ENCODE measurements around the gene GFOD1. TPM values are rescaled to one million over a fixed set of nuclear protein-coding genes. Genes with fewer than 3 reads are reported as not detected.
"Not testable (repeated sequence)": the region's sequence is repeated elsewhere in the genome, so short reads cannot be mapped to it uniquely, and the experiment has no call there.

The GFOD1 gene
- polyA plus RNA-seq, 3 donors: 1.7 to 2.2 (median 1.9) TPM

GRCh38 chr6:13354331-13355042, 132.9 kb downstream of the GFOD1 start:
- peak in 2 of 11 donors; percentile 35 to 46 for DNase-seq (ENCODE audit: extremely low read depth in 1 of 11, low read depth in 9 of 11, low spot score in 4 of 11)

GRCh38 chr6:13352165-13352564, 135.2 kb downstream of the GFOD1 start:
- no peak for DNase-seq (ENCODE audit: extremely low read depth in 1 of 11, low read depth in 9 of 11, low spot score in 4 of 11)

- DNase-seq (ENCODE audit: extremely low read depth in 1 of 11, low read depth in 9 of 11, low spot score in 4 of 11): no peak
Measured at GRCh38 chr6:13351271-13351670, 136.1 kb downstream of the GFOD1 start.

DNA sequence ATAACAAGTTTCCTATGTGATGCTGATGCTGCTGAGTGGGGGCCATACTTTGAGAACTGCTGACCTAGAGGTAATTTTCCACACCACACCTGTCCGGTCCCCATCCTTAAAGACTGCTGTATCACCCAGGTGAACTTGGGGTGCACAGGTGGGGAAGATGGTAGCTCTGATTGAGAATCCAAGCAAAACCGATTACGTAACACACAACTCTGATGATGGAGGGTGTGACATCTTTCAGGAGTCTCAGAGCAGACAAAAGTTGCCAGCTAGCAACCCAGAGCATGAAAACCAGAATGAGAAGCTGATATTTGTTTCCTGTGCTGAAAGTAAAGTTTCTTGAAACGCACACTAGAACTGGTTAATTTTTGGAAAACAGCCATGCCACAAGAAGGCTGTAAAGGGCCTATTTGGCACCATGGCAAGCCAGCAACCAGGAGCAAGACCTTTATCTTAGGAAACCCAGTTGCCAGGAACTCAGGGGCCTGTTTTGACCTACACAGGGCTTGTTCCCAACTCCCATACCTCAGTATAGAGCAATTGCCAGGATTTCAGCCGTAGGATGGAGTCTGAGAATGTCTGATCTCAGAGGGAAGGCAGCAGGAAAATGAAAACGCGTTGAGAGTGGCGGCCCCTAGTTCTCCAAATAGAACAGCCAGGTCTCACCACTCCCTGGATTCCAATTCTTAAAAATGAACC, 137.4 kb downstream of the GFOD1 start:
- no peak for DNase-seq (ENCODE audit: extremely low read depth in 1 of 11, low read depth in 9 of 11, low spot score in 4 of 11)

DNA sequence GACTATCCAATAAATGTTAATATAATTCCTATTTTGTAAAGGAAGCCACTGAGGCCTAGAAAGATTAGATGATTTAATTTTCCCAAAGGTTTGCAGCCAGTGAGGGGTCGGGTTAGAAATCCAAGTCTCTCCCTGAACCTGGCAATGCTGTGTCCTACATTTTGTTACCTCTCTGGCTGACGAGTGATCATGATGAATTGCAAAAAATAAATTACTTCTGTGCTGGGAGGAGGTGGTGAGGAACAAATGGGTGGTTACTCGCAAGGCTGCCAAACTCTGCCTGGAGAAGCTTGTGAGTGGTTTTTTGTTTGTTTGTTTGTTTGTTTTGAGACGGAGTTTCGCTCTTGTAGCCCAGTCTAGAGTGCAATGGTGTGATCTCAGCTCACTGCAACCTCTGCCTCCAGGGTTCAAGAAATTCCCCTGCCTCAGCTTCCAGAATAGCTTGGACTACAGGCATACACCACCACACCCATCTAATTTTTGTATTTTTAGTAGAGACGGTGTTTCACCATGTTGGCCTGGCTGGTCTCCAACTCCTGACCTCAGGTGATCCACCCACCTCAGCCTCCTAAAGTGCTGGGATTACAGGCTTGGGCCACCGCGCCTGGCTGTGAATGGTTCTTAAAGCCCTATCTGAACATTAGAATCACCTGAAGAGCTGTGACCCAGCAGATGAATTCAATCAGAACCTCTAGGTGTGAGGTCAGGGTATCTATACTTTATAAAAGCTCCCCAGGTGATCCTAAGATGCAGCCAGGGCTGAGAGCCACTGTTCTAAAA, 138.9 kb downstream of the GFOD1 start:
- DNase-seq (ENCODE audit: extremely low read depth in 1 of 11, low read depth in 9 of 11, low spot score in 4 of 11): no peak

DNA sequence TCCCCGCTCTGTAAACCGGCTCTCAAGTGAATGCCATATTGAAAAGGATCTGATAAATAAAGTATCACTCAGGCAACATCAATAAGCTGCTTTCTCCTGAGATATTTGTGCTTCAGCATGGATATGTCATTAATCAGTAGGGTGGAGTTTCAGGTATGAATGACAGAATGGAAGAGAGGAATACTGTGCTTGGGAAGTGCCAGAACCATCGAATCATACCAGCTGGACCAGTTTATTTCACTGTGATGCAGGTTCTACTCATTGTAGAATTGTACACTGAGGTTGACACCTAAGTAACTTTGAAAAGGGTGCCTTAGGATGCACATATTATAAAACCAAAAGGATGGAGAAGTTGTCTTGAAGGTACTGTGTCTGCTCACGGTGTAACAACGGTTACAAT, 141.2 kb downstream of the GFOD1 start:
- DNase-seq (ENCODE audit: extremely low read depth in 1 of 11, low read depth in 9 of 11, low spot score in 4 of 11): no peak

- DNase-seq (ENCODE audit: extremely low read depth in 1 of 11, low read depth in 9 of 11, low spot score in 4 of 11): no peak
Measured at GRCh38 chr6:13342414-13343019, 144.9 kb downstream of the GFOD1 start.

DNA sequence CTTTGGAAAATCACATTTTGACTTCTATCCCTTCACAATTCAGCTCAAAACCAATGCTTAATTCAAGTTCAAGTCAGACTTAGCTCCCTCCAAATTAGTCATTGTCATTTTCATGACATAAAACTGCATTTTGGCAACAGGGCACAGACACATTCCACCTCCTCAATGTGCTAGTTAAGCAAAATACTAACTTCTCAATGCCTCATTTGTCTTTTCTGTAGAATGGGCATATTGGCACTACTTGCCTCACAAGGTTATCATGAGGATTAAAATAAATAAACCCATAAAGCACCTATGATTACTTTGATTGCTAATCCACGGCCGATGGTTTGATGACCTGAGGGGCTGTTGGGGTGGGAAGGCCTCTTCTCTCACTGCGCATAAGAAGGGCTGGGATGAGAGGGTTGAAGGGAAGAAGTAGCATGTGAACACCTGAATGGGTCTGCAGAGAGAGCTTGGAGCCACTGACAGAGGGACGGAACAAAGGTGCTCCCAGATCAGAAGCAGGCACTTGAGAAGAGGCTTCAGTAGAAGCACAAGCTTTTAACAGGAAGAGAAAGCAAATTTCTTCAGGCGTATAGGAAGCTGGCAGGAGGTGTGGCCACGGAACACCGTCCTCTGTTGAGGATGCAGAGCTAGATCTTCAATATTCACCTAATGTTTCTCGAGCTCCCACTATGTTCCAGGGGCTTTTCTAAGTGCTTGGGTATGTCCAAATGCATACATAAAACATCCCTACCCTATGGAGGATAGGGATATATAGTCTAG, 147.4 kb downstream of the GFOD1 start:
- no peak for DNase-seq (ENCODE audit: extremely low read depth in 1 of 11, low read depth in 9 of 11, low spot score in 4 of 11)

GRCh38 chr6:13338038-13338437, 149.4 kb downstream of the GFOD1 start:
- no peak for DNase-seq (ENCODE audit: extremely low read depth in 1 of 11, low read depth in 9 of 11, low spot score in 4 of 11)

DNA sequence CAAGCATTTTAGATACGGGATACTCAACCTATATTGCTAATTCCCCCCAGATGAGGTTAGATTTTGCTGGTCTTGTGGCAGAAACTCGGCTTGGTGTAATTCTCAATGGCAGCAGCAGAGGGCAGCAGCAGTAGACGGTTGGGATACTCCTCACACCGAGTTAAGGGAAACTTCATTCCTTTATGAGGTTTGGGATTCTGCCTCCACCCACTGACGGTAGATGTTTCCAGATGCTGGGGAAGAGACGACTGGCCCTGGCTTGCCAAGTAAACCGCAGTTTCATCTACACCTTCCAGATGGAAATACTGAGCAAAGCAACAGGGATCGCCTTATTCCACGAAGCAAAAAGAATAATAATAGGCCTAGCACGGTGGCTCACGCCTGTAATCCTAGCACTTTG, 150.8 kb downstream of the GFOD1 start:
- peak in 8 of 11 donors; percentile 61 to 85 (median 70) for DNase-seq (ENCODE audit: extremely low read depth in 1 of 11, low read depth in 9 of 11, low spot score in 4 of 11)

- no peak for DNase-seq (ENCODE audit: extremely low read depth in 1 of 11, low read depth in 9 of 11, low spot score in 4 of 11)
Measured at GRCh38 chr6:13334953-13335352, 152.4 kb downstream of the GFOD1 start.

DNA sequence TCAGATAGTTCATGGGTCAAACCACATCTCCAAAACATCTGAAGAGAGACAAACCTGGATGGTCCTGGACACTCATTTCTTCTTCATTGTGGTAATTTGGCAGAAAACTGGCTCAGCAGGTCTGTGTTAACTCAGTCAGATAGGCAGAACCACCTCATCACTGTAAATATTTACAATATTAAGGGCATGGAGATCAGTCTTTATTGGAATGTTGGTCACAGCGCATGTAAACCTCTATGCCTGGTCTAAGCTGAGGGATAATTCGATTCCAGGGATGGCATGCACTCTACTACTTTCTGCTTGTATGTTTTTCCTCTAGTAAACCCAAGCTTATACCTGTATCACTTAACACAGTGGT, 155.1 kb downstream of the GFOD1 start:
- DNase-seq (ENCODE audit: extremely low read depth in 1 of 11, low read depth in 9 of 11, low spot score in 4 of 11): no peak

GRCh38 chr6:13331516-13332348, 155.7 kb downstream of the GFOD1 start:
- no peak for DNase-seq (ENCODE audit: extremely low read depth in 1 of 11, low read depth in 9 of 11, low spot score in 4 of 11)

- DNase-seq (ENCODE audit: extremely low read depth in 1 of 11, low read depth in 9 of 11, low spot score in 4 of 11): no peak
Measured at GRCh38 chr6:13328875-13329183, 158.6 kb downstream of the GFOD1 start.

- peak; percentile 70 to 90 (median 85) for DNase-seq (ENCODE audit: extremely low read depth in 1 of 11, low read depth in 9 of 11, low spot score in 4 of 11)
Measured at GRCh38 chr6:13328076-13328874, 159.1 kb downstream of the GFOD1 start, which contains the start of gene TBC1D7. Gene TBC1D7, minus strand, starts transcription at chr6:13328537. Its CDS starts 1,639 bp downstream, at chr6:13326898.

DNA sequence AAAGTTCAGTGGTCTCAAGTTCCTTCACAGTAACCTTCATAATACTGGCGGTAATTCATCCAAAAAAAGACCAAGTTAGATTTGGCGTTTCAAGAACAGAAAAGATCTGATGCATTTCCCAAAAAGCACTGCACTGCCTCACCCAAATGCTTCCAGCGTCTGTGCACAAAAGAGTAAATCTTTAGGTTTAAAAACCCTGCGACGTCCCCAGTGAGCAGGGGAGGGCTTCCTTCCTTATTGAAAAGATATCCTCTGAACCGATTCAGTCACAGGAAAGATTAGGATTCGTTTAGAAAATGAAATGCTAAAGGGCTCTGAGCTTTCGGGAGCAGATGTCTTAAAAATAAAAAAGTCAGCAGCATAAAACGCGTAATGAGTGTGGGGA, 159.7 kb downstream of the GFOD1 start:
- no peak for DNase-seq (ENCODE audit: extremely low read depth in 1 of 11, low read depth in 9 of 11, low spot score in 4 of 11)

- not testable (repeated sequence) for DNase-seq (ENCODE audit: extremely low read depth in 1 of 11, low read depth in 9 of 11, low spot score in 4 of 11)
Measured at GRCh38 chr6:13326031-13326586, 161.3 kb downstream of the GFOD1 start.
